Upper lobe of right lung (tissue), 1 donor: ENCODE measurements around the gene SLC41A3. TPM values are rescaled to one million over a fixed set of nuclear protein-coding genes. Genes with fewer than 3 reads are reported as not detected.

Experiments used
- ATAC-seq: fragments of 200-7000 bp; cut with Tn5 transposase; one replicate; pipeline ENCODE4 v1.9.1; 2020; ENCODE audit warnings: mild to moderate bottlenecking, moderate library complexity
- DNase-seq: peaks from one replicate; pipeline ENCODE4 v3.0.0-alpha.2; 2020
- H3K27ac ChIP-seq: fragments of 200-600 bp; one replicate; pipeline ENCODE4 v1.8.0; 2022
- H3K27me3 ChIP-seq: fragments of 200-600 bp; one replicate; pipeline ENCODE4 v1.8.0; 2022; ENCODE audit warnings: mild to moderate bottlenecking
- H3K36me3 ChIP-seq: fragments of 200-600 bp; one replicate; pipeline ENCODE4 v1.8.0; 2022
- H3K4me1 ChIP-seq: fragments of 200-600 bp; one replicate; pipeline ENCODE4 v1.8.0; 2022
- H3K4me3 ChIP-seq: fragments of 200-600 bp; one replicate; pipeline ENCODE4 v1.8.0; 2022; ENCODE audit warnings: mild to moderate bottlenecking
- H3K9me3 ChIP-seq: fragments of 200-600 bp; one replicate; pipeline ENCODE4 v1.8.0; 2022
- CTCF ChIP-seq: fragments of 200-600 bp; IDR thresholded peaks from one replicate; pipeline ENCODE4 v1.8.0; 2022; ENCODE audit warnings: antibody characterized with exemption
- intact Hi-C: fragments of 100-400 bp; cut with DNase I; formaldehyde crosslinking; loops from one replicate; pipeline ENCODE4 v1.11.0; 2022
- total RNA-seq: library from RNA; stranded (reverse); fragmentation: NEBNext Ultra II Directional; extraction: Animal tissue kit (Norgen Biotek cat#: 25700); gene quantifications from one replicate; pipeline ENCODE4 v1.2.1, GENCODE V29; 2021
- donor health status: DM: no; HTN: yes; CAD: no; lungs with severe emphysema.

SLC41A3 gene
- total RNA-seq, 1 donor from 2014 or later, result 30.8 TPM

- H3K27ac ChIP-seq, result no peak overlapping the region
- no peaks in the 10 kb centered on the region for H3K4me1 ChIP-seq
- H3K27me3 ChIP-seq, result no peaks in the 10 kb centered on the region
- intact Hi-C loops, result no loop called here
- H3K4me3 ChIP-seq, result no peak overlapping the region
- DNase-seq (no peak), ATAC-seq (no peak)
- no peaks in the 10 kb centered on the region for H3K9me3 ChIP-seq
- TF ChIP-seq CTCF, result no peak
- H3K36me3 ChIP-seq, result no peaks in the 10 kb centered on the region
Observed at GRCh38 chr3:126111126-126111551, 27.2 kb upstream of the SLC41A3 start.

- no peak overlapping the region for H3K27ac ChIP-seq
- H3K4me1 ChIP-seq, result no peaks in the 10 kb centered on the region
- TF ChIP-seq CTCF, result no peak
- no peak overlapping the region for H3K4me3 ChIP-seq
- H3K27me3 ChIP-seq, result no peaks in the 10 kb centered on the region
- H3K36me3 ChIP-seq, result no peaks in the 10 kb centered on the region
- intact Hi-C loops, result no loop called here
- ATAC-seq (no peak), DNase-seq (no peak)
- H3K9me3 ChIP-seq, result no peaks in the 10 kb centered on the region
Observed at GRCh38 chr3:126110431-126111125, 26.7 kb upstream of the SLC41A3 start.

- DNase-seq (no peak), ATAC-seq (no peak)
- Histone ChIP-seq H3K4me3 (no peak overlapping the region), H3K36me3 (no peaks in the 10 kb centered on the region), H3K9me3 (no peaks in the 10 kb centered on the region), H3K4me1 (no peaks in the 10 kb centered on the region), H3K27me3 (no peaks in the 10 kb centered on the region), H3K27ac (no peak overlapping the region)
- intact Hi-C loops, result no loop called here
- TF ChIP-seq CTCF, result no peak
Observed at GRCh38 chr3:126109880-126110235, 25.9 kb upstream of the SLC41A3 start.

- DNase-seq, result no peak
- intact Hi-C loops, result no loop called here
- H3K27ac ChIP-seq, result no peak overlapping the region
- no peak for ATAC-seq
- H3K4me1 ChIP-seq, result no peaks in the 10 kb centered on the region
- H3K4me3 ChIP-seq, result no peak overlapping the region
- no peaks in the 10 kb centered on the region for H3K36me3 ChIP-seq
- TF ChIP-seq CTCF, result no peak
- no peaks in the 10 kb centered on the region for H3K9me3 ChIP-seq
- no peaks in the 10 kb centered on the region for H3K27me3 ChIP-seq
Observed at GRCh38 chr3:126109146-126109879, 25.4 kb upstream of the SLC41A3 start.

GRCh38 chr3:126108676-126109050, 24.7 kb upstream of the SLC41A3 start:
- Histone ChIP-seq H3K4me1 (no peaks in the 10 kb centered on the region), H3K4me3 (no peak overlapping the region)
- DNase-seq, result no peak

More at GRCh38 chr3:126108676-126109050, 24.7 kb upstream of the SLC41A3 start:
- no peaks in the 10 kb centered on the region for H3K36me3 ChIP-seq
- no peak for ATAC-seq
- no peak for TF ChIP-seq CTCF
- H3K27ac ChIP-seq, result no peak overlapping the region
- intact Hi-C loops, result no loop called here
- H3K27me3 ChIP-seq, result no peaks in the 10 kb centered on the region
- H3K9me3 ChIP-seq, result no peaks in the 10 kb centered on the region
